Measurements from ENCODE around the gene EFS.

DNA sequence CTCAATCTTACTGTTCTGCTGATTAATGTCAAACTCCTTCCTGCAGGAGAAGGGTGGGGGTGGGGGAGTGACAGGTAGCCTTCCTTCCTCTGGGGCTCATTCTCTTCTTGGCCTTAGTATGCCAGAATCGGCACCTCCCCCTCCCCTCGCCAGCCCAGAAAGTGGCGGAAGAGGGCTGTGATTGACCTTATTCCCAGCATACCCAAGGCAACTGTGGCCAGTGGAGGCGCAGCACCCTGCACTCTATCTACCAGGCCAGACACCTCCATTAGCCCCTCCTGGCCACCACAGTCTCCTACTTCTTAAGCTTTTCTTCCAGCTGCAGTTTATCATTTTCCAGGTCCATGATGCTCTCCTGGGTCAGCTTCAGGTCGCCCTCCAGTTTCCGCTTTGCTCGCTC, 27.6 kb upstream of the EFS start:
- TF ChIP-seq EZH2 (IDR thresholded peaks at IDR 0.05; ENCODE audit: low read length, unreplicated experiment) (no peak), EZH2phosphoT487 (IDR thresholded peaks at IDR 0.05; ENCODE audit: borderline replicate concordance, low read length) (no peak)
- TF ChIP-seq, protein P1, sequence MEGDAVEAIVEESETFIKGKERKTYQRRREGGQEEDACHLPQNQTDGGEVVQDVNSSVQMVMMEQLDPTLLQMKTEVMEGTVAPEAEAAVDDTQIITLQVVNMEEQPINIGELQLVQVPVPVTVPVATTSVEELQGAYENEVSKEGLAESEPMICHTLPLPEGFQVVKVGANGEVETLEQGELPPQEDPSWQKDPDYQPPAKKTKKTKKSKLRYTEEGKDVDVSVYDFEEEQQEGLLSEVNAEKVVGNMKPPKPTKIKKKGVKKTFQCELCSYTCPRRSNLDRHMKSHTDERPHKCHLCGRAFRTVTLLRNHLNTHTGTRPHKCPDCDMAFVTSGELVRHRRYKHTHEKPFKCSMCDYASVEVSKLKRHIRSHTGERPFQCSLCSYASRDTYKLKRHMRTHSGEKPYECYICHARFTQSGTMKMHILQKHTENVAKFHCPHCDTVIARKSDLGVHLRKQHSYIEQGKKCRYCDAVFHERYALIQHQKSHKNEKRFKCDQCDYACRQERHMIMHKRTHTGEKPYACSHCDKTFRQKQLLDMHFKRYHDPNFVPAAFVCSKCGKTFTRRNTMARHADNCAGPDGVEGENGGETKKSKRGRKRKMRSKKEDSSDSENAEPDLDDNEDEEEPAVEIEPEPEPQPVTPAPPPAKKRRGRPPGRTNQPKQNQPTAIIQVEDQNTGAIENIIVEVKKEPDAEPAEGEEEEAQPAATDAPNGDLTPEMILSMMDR (conservative IDR thresholded peaks at IDR 0.05; ENCODE audit: low read depth, low read length), result no peak
